Activated CD4-positive, alpha-beta T cell treated with anti-CD3 and anti-CD28 coated beads, Interleukin-2, Interleukin-4, amounts not matched to agents 100 ng/mL and 50 ng/mL, durations not matched to agents 16 hours and 8 hours (primary cell): ENCODE measurements around the gene UNC5CL.
"Not testable (repeated sequence)": the region's sequence is repeated elsewhere in the genome, so short reads cannot be mapped to it uniquely, and the experiment has no call there.

Experiments
- DNase-seq: peaks from one replicate; pipeline ENCODE4 v3.0.0-alpha.2; 2020; ENCODE audit warnings: low spot score

Gene UNC5CL

DNA sequence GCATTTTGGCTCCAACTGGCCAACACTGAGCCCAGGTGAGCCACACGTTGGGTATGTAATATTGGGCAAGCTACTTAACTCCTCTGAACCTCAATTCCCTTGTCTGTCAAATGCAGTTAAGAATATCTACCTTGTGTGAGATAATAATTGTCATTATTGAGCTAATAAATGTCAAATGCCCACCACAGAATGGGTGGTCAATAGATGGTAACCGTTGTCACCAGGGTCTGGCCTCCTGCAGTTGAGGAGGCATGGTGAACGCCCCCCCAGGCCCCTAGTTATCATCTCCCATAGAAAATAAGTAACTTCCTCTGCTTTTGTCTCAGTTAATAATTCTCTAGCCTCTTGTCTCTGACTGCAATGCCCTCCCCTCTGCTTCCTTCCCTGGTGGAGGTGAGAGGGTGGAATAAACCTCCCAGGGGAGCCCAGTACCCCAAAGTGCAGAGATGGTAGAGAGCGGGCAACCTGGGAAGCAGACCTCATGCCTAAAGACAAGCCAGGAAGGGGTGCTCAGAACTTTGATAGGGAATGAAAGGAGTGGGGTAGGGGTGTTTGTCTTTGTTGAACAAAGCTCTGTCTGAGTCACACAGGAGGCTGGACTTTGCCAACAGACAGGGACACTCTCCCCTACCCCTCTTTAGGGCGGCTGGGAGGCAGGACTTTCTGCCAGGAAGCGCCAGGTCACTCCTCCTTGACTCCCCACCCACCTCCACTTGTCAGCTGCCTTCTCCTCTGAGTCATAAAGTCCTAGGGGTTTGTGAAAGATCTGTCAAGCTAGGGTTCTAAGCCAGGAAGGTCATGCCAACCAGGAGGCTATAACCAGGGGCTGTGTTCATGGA lies 1.3 kb upstream of the UNC5CL start:
- DNase-seq: peak; percentile 29

DNA sequence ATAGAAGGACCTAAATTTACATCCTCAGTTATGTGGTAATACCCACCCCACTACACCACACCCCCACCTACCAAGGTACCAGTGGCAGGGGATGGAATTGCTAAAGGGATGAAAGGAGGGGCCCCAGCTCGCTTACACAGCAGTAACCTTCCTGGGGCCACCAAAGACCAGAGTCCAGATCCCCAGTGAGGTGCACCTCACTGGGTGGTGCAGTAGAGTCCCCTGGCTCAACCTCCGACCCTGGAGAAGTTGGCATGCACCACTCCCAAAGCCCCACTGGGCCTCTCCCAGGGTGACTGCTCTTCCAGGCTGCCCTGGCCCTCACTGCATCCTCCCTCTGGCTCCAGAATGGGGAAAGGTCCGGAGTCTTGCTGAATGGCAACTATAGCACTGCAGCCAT lies 816 bp downstream of the UNC5CL start:
- no peak for DNase-seq

DNA sequence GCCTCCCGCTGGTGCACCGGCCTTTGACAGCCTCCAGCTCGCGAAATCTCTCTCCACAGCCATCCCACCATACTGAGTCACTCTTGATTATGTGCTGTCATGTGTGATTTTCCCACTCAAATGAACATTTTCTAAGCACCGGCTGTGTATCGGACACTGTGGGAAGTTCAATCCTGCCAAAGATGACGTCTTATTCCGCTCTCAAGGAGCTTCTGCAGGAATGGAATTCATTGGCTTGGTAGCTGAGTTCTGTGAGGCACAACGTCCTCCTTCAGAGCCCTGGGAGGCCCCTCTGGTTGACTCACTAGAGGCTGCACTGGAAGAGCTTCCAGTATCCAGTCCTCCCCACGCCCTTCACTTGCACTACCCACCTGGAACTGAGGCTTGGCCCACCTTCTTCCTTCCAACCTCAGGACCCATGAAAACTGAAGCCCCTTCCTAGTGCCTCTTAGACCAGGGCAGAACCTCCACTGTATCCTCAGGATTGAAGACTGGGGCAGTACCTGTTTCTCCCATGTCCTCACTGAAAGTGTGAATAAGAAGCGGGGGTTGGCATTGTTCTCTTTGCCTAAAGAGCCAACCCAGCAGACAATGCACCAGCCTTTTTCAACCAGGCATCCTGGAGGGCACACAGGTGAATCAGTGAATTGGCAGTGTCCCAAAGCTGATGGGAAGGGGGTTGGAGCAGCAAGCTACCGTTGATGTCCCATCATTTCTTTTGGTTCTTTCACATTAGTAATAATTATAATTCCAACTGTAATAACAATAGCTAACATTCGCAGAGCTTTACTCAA lies 1.7 kb downstream of the UNC5CL start:
- DNase-seq: no peak

DNA sequence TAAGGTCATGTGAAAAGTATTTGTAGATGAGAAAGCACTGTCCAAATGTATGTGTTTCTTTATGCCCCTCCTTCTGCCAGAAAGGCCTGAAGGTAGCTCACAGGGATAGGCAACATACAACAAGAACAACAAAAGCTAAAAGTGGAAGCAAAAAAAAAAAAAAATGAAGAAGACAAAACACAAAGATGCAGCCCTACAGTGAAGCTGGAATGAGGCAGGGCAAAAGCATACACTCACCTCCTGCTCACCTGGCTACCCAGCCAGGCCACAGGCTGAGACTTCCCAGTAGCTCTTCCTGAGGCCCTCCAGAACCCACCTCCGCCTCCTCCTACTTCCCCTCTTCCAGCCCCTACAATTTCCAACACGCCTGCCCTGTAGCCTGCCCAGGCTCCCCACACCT lies 2.4 kb downstream of the UNC5CL start:
- no peak for DNase-seq

DNA sequence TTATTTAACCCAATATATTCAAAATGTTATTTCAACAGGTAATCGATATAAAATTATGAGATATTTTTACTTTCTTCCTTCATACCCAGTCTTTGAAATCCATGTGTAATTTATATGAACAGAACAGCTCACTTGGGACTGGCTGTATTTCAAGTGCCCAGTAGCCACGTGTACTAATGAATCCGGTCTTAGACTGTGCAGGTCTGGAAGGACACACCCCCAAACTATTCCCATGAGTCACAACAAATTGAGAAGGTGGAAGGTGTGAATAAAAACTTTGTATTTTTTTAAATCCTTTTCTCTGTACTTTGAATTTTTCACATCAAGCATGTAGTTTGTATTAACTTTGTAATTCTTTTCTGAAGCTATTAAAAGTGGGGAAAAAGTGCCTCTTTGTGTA lies 2.8 kb downstream of the UNC5CL start:
- no peak for DNase-seq

DNA sequence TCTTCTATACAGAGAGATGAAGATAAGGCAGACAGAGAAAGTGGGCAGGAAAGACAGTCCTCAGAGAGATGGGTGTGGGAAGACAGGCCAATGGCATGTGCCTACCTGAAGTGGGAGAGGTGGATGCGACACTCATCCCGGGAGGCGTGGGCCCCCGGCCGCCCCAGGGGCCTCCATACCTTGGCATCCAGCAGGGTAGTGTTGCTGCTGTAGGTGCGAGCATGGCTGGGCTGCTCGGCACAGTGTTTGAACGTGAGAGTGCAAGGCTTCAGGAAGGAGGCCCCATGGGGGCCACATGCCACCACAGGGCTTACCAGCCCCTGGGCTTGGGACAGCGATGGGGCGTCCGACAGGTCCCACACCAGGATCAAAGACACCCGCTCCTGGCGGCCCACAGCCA lies 5.2 kb downstream of the UNC5CL start:
- DNase-seq: no peak

DNA sequence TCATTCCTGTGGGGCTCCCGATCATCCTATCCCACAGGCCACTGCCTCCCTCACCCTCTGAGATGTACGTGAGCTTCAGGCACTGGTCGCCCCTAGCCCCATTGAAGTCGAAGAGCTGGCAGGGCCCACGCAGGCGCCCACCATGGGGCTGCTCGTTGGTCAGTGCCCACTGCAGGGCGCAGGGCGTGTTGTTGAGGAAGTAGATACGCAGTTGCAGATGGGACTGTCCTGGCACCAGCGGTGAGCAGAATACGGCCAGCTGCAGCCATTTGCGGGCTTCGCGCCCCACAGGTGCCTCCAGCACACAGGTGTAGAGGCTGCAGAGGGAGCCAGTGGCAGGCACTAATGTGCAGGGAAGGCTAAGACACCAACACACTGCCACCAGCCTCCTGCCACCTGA lies 6.2 kb downstream of the UNC5CL start:
- DNase-seq: no peak

DNA sequence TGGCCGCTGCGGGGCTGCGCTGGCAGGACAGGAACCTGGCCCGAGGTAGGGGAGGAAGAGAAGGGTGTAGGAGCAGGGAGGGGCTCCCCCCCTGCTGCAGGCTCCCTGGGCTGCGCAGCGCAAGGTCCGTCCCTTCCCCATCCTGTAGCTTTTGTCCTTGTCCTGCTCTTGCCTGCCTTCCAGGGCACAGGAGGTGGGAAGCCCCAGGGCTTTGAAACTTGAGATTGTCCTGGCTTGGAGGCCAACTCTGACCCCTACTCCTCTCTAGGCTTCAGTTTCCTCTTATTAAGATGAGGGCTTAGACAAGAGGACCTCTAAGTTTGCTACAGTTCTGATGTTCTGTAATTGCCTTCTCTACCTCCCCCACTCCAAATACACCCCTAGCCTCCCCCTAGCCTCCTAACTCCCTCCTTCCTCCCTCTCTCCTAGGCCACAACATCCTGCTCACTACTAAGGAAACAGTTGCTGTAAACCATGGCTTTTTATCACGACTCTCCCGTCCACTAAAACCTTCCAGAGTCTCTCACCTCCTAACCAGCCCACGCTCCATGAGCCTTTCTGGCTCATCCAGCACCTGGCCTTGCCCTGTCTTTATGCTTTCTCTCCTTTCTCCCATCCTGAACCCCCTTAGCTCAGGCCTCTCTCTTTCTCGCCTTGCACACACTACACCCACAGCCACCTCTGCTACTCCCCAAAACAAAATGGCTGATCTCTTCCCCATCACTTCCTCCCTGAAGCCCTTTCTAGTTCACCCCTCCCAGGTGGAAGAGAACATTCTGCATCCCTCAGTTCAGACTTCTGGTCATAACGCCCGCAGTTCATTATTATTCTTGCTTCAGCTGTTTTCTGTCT lies 10.2 kb downstream of the UNC5CL start:
- no peak for DNase-seq

DNA sequence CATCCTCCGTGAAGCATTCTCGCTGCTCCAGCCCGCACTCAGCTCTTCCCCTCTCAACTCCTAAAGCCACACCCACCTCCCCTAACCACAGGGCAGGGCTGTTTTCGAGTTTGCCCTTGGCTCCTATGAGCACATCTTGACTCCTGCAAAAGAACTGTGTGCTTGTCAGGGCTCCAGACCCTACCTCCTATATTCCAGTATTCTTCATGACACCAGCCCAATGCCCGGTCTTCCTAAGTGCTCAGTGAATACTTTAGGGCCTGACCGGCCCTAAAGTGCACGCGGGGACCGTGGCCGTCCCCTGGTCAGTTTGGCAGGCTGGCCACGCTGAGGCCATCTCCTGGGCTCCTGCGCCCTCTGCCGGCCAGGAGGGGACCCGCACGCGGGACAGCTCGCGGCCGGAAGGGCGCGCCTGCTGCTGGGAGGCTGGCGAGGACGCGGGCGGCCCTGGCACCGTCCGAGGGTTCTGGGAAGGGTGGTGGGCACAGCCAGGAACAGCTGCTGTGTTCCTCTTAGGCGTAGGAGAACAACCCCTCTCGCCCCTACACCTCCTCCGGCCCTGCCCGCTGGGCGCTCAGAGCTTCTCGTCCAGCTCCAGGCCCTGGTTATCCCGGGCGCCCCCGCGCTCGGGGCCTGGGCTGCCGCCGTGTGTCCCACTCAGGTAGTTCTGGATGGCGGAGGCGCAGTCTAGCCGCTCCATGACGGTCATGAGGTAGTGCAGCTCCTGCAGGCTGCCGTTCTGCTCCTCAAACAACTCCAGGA lies 11.0 kb downstream of the UNC5CL start:
- DNase-seq: peak; percentile 82

DNA sequence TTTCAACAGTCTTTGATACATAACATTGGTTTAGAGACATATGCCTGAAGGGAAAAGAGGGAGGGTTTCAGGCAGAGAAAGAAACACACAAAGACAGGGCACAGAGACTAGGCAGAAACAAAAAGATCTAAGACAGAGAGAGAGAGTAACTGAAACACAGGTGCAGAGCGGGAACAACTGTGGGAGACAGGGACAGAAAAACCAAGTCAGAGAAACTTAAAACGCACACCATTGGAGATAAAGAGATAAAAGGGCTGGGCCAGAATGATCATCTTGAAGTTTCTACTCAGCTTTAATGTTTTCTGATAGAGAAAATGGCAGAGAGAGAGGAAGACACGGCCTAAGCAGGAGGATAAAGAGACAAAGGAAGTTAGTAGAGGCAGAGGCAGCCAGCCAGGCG lies 11.8 kb downstream of the UNC5CL start:
- no peak for DNase-seq

DNA sequence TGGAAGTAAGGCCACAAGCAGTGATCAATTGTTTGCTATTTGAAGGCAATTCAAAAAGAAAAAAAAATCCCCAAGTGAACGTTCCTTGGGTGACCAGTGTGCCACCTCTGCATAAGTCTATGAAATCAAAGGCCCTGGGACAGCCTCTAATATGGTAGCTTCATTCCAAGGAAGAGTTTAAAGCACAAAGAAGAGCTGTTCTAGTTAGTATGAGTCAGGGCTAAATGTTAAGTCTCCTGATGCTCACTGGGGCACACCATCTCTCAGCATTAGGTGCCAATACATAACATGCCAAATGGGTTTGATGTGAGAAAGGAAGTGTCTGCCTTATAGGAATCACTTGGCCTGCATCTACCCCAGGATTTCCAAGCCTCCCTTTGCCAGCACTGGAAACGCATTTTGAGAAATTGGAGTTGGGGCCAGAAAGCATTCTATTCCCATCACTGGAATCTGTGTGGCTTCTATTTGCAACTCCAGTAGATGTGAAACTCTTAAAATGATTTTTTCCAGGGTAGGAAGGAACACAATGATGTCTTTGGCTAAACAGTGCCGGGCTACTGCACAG lies 13.0 kb downstream of the UNC5CL start:
- DNase-seq: no peak

DNA sequence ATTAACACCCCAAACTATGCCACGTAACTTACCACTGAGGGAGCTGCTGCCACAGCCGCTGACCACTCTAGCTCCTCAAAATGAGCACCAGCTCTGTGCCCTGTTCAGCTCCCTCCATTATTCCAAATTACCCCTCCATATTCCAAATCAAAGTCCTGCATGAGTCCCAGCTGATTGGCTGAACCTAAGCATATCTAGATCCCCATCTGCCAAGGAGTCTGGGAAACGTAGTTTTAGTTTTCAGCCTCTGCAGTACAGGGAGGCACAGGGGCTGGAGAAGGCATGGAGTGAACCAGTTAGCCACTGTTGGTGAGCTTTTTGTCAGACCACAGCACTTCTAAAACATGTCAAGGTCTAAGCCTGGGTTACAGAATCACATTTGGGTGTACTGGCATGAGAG lies 15.9 kb downstream of the UNC5CL start:
- no peak for DNase-seq

DNA sequence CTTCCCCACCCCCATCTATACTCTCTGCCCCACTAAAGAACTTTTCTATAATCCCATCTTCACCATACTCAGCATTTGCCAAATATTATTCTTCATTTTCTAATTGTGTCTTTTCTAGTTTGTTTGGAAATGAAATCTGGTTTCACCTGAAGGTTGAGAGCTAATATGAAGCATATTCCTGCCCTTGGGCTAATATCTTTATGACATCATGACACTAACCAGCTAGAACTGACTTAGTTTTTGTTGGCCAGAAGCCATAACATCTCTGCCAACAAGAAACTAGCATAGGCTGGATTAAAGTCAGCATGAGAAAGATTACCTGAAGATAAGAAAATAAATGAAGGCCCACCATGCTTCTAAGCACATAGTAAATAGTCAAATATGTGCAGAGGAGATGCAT lies 16.7 kb downstream of the UNC5CL start:
- DNase-seq: no peak

DNA sequence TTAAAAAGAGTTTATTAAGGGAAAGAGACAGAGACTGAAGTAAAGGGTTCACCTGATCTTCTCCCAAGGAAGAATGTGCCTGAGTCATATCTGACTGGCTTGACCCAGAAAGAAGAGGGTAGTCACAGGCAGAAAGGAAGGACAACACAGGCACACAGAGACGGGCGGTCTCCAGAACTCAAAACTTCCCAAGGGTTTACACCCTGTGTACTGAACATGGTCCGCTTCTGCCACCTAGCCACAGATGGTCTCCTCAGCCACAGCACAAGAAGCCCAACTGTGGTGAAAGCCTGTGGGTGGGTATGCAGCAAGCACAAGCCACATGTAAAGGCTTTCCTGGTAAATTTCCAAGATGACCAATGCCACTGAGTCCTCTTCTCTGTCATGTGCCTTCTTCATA lies 17.2 kb downstream of the UNC5CL start:
- no peak for DNase-seq

DNA sequence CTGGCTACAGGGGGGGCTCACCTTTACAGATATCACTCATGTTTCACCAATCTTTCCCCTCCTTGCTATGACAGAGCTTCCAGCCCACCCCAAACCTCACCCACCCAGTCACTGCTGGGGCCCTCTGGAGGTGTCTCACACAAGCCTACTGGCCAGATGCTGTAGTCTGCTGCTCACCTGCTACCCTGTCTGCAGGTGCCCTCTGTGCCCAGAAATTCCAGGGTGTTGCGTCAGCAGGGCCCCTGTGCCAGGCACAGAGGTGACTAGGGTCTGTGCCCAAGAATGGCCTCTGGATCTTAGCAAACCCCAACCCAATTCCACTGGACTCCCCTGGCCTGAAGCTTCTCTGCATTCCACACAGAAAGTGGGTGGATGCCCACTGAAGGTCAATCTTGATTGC lies 21.4 kb downstream of the UNC5CL start:
- no peak for DNase-seq

DNA sequence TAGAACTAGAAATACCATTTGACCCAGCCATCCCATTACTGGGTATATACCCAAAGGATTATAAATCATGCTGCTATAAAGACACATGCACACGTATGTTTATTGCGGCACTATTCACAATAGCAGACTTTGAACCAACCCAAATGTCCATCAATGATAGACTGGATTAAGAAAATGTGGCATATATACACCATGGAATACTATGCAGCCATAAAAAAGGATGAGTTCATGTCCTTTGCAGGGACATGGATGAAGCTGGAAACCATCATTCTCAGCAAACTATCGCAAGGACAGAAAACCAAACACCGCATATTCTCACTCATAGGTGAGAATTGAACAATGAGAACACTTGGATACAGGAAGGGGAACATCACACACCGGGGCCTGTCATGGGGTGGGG lies 23.2 kb downstream of the UNC5CL start:
- not testable (repeated sequence) for DNase-seq

DNA sequence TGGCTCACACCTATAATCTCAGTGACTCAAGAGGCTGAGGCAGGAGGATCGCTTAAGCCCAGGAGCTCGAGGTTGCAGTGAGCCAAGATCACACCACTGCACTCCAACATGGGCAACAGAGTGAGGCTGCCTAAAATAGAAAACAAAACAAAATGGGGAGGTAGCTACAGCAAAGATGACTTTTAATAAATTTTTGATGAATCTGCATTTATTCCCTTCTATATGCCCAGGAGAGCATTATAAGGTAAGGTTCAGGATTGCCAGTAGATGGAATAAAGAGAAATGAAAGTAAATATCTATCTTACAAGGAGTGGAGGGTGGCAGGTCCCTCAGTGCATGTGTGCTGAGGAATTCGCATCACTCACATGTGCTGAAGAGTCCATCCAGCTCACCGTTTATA lies 24.2 kb downstream of the UNC5CL start:
- DNase-seq: no peak

DNA sequence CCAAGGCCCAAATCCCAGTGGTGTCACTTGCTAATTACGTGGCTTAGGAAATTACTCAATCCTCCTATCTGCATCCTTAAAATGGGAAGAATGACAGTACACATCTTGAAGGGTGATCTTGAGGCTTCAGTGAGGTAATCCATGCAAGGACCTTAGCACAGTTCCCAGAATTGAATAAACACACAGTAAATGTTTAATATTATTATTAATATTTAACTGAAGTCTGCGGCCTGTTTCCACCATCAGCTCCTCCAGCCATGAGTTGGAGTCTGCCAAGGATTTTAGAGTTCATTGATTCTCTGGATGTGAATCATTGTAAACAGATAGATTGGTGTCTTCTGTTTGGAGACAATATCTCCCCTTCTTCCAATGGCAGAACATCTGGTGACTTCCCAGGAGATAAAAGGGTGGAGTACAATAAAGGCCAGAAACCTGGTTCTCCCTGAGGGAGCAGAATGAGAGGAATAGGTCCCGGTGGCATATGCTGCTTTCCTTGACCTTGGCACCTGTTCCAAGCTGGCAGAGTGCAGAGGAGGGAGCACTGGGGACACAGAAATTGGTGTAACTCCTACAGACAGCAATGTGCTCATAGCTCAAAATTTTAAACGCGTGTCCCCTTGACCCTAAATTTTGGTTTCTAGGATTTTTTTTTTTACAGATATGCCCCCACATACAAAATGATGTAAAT lies 25.4 kb downstream of the UNC5CL start:
- no peak for DNase-seq

DNA sequence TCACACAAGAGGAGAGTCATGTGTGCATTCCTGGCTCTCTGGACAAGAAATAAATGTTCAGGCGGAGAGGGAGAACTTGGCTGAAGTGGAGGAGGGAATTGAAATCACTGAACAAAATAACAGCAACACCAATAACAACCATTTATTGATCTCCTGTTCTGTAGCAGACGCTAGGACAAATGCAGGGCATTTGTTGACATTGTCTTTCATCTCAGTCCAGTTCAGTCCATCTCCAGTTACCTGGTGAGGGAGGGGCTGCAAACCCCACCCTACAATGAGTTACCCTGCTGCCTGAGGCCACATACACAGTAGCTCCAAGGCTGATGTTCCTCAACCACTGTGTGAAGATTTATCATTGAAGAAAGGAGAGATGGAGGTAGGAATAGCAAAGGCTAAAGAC lies 27.3 kb downstream of the UNC5CL start:
- DNase-seq: no peak

DNA sequence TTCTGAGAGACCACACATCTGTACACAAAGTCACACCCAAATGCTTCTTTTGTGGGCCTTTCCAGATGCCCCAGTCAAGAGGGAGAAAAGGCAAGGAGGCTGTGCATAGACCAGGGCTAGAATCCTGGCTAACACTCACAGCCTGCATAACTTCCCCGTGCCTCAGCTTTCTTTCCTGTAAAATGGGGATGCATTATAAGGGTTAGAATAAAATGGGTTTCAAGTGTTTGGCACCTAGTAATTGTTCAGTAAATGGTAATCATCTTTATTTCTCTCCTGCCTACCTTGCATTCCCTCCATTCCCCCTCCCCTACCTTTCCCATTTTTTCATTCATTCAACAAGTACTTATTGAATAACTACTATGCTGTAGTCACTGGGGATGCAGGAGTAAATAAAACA lies 29.4 kb downstream of the UNC5CL start:
- no peak for DNase-seq

DNA sequence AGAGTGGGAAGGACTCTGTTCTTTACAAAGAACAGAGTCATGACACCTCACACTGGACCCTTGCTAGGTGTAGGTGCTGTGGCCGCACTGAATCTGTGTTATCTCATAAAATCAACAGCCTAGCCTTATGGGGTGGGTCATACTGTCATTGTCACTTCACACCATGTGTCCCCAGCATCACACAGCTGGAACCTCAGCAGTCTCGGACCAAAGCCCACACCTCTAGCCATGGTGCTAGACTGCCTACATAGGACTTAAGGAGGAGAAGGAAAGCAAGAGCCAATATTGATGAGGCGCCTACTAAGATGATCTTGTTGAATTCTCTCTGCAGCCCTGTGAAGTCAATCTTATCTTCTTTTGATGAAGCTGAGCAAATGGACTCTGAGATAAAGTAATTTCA lies 31.0 kb downstream of the UNC5CL start:
- DNase-seq: no peak
